KMS-11 (cell line): ENCODE data around the gene TRAK2.
"Not testable (repeated sequence)": the region's sequence is repeated elsewhere in the genome, so short reads cannot be mapped to it uniquely, and the experiment has no call there.

Source experiments
- H2AFZ ChIP-seq: fragments of 200-600 bp; sonication (generic); 2 replicates; pipeline ENCODE4 v1.6.1; 2016; ENCODE audit warnings: antibody characterized with exemption, mixed run types, low read depth
- H3K27ac ChIP-seq: fragments of 200-600 bp; sonication (generic); 2 replicates; pipeline ENCODE4 v1.6.1; 2016; ENCODE audit warnings: mild to moderate bottlenecking, mixed run types
- H3K27me3 ChIP-seq: fragments of 200-600 bp; sonication (generic); 2 replicates; pipeline ENCODE4 v1.6.1; 2017; ENCODE audit warnings: mild to moderate bottlenecking, low read depth, mixed run types, moderate library complexity; ENCODE audit not compliant: insufficient read depth
- H3K36me3 ChIP-seq: fragments of 200-600 bp; sonication (generic); 2 replicates; pipeline ENCODE4 v1.6.1; 2017; ENCODE audit warnings: mild to moderate bottlenecking, mixed run types; ENCODE audit not compliant: insufficient read depth
- H3K4me1 ChIP-seq: fragments of 200-600 bp; sonication (generic); 2 replicates; pipeline ENCODE4 v1.6.1; 2016; ENCODE audit warnings: mild to moderate bottlenecking, low read depth, mixed run types; ENCODE audit not compliant: poor library complexity, severe bottlenecking
- H3K4me2 ChIP-seq: fragments of 200-600 bp; sonication (generic); 2 replicates; pipeline ENCODE4 v1.7.0; 2016; ENCODE audit warnings: mild to moderate bottlenecking, mixed run types
- H3K4me3 ChIP-seq: fragments of 200-600 bp; sonication (generic); IDR thresholded peaks from 2 replicates; pipeline ENCODE4 v1.6.1; 2017; ENCODE audit warnings: low read depth, low read length, mixed read lengths; ENCODE audit not compliant: insufficient read depth
- H3K79me2 ChIP-seq: fragments of 200-600 bp; sonication (generic); 2 replicates; pipeline ENCODE4 v1.6.1; 2016; ENCODE audit warnings: low read depth, mixed run types; ENCODE audit not compliant: insufficient read depth
- H3K9ac ChIP-seq: fragments of 200-600 bp; sonication (generic); 2 replicates; pipeline ENCODE4 v1.6.1; 2016; ENCODE audit warnings: mild to moderate bottlenecking, mixed run types
- H4K20me1 ChIP-seq: fragments of 200-600 bp; sonication (generic); 2 replicates; pipeline ENCODE4 v1.6.1; 2016; ENCODE audit warnings: mild to moderate bottlenecking, mixed run types; ENCODE audit not compliant: insufficient read depth
- TF ChIP-seq, protein P1 (sequence below): fragments of 200-600 bp; sonication (generic); conservative IDR thresholded peaks from 2 replicates; pipeline ENCODE4 v1.6.1; 2017; ENCODE audit warnings: low read depth, mild to moderate bottlenecking, antibody characterized with exemption, low read length, moderate library complexity, mixed read lengths

TRAK2 gene

DNA sequence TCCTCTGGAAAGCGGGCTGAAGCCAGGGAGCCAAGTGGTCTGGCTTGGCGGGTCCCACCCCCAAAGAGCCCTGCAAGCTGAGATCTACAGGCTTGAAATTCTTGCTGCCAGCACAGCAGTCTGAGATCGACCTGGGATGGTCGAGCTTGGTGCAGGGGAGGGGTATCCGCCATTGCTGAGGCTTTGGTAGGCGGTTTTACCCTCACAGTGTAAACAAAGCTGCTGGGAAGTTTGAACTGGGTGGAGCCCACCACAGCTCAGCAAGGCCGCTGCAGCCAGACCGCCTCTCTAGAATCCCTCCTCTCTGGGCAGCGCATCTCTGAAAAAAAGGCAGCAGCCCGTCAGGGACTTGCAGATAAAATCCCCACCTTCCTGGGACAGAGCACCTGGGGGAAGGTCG lies 81.5 kb downstream of the TRAK2 start:
- H3K79me2 ChIP-seq, result no peaks in the 10 kb centered on the region

DNA sequence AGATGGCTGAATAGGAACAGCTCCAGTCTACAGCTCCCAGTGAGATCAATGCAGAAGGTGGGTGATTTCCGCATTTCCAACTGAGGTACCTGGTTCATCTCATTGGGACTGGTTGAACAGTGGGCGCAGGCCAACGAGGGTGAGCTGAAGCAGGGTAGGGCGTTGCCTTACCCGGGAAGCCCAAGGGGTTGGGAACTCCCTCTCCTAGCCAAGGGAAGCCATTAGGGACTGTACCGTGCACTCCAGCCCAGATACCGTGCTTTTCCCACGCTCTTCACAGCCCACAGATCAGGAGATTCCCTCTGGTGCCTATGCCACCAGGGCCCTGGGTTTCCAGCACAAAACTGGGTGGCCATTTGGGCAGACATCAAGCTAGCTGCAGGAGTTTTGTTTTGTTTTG lies 81.9 kb downstream of the TRAK2 start:
- not testable (repeated sequence) for H3K27me3 ChIP-seq, H3K36me3 ChIP-seq, H2AFZ ChIP-seq, H3K79me2 ChIP-seq, H3K9ac ChIP-seq, H4K20me1 ChIP-seq, H3K4me3 ChIP-seq, H3K4me1 ChIP-seq, H3K4me2 ChIP-seq, H3K27ac ChIP-seq

More for the DNA sequence above, 81.5 kb downstream of the TRAK2 start:
- Histone ChIP-seq H3K4me2 (no peak overlapping the region), H2AFZ (no peak overlapping the region), H4K20me1 (no peaks in the 10 kb centered on the region), H3K4me1 (peaks cover 5% of the 10 kb centered on the region), H3K9ac (no peak overlapping the region), H3K27me3 (no peaks in the 10 kb centered on the region), H3K36me3 (no peaks in the 10 kb centered on the region), H3K27ac (no peak overlapping the region), H3K4me3 (no peak overlapping the region)
- TF ChIP-seq, protein P1, sequence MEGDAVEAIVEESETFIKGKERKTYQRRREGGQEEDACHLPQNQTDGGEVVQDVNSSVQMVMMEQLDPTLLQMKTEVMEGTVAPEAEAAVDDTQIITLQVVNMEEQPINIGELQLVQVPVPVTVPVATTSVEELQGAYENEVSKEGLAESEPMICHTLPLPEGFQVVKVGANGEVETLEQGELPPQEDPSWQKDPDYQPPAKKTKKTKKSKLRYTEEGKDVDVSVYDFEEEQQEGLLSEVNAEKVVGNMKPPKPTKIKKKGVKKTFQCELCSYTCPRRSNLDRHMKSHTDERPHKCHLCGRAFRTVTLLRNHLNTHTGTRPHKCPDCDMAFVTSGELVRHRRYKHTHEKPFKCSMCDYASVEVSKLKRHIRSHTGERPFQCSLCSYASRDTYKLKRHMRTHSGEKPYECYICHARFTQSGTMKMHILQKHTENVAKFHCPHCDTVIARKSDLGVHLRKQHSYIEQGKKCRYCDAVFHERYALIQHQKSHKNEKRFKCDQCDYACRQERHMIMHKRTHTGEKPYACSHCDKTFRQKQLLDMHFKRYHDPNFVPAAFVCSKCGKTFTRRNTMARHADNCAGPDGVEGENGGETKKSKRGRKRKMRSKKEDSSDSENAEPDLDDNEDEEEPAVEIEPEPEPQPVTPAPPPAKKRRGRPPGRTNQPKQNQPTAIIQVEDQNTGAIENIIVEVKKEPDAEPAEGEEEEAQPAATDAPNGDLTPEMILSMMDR, result no peak

DNA sequence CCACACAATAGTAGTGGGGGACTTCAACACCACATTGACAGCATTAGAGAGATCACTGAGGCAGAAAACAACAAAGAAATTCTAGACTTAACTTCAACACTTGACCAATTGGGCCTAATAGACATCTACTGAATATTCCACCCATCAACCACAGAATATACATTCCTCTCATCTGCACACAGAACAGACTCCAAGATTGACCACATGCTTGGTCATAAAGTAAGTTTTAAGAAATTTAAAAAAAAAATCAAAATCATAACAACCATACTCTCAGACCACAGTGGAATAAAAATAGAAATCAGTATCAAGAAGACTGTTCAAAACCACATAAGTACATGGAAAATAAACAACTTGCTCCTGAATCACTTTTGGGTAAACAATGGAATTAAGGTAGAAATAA lies 85.1 kb downstream of the TRAK2 start:
- peaks cover 6% of the 10 kb centered on the region for H3K4me1 ChIP-seq
- H3K36me3 ChIP-seq, result no peaks in the 10 kb centered on the region
- no peak overlapping the region for H3K4me2 ChIP-seq
- H3K4me3 ChIP-seq, result no peak overlapping the region
- no peaks in the 10 kb centered on the region for H3K79me2 ChIP-seq
- no peak overlapping the region for H3K9ac ChIP-seq
- no peak overlapping the region for H2AFZ ChIP-seq
- no peaks in the 10 kb centered on the region for H3K27me3 ChIP-seq
- TF ChIP-seq, protein P1, result no peak
- no peaks in the 10 kb centered on the region for H4K20me1 ChIP-seq
- no peak overlapping the region for H3K27ac ChIP-seq

DNA sequence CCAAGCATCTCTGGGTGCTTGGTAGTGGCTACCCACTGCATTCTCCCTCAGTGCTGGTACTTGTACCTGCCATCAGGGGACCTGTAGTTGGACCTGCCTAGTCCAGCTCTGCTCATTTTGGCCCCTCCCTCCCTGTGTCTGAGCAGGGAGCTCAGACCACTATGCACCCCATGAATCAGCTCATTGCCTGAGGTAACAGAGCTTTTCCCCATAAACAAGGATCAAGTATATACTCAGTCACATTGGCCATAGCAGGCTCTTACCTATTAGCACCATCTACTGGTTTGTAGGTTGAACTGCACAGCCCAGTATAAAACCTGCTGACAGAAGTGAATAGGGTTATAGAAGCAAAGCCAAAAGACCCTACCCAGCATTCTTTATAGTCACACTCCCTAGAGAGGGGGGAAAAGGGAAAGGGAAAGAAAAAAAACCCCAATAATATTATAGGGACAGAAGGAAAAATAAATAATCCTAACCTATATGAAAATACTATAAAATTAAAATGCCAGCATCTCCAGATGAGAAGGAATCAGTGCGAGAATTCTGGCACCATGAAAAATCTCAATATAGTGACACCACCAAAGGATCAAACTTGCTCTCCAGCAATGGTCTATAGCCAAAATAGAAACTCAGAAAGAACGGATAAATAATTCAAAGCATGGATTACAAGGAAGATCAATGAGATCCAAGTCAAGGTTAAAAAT lies 87.2 kb downstream of the TRAK2 start:
- TF ChIP-seq, protein P1, result peak; percentile 91
- no peak overlapping the region for H3K4me3 ChIP-seq
- no peak overlapping the region for H2AFZ ChIP-seq
- no peaks in the 10 kb centered on the region for H3K36me3 ChIP-seq
- H3K4me2 ChIP-seq, result no peak overlapping the region
- H3K27ac ChIP-seq, result no peak overlapping the region
- no peaks in the 10 kb centered on the region for H4K20me1 ChIP-seq
- H3K79me2 ChIP-seq, result no peaks in the 10 kb centered on the region
- H3K9ac ChIP-seq, result no peak overlapping the region
- peaks cover 9% of the 10 kb centered on the region for H3K4me1 ChIP-seq
- H3K27me3 ChIP-seq, result no peaks in the 10 kb centered on the region

DNA sequence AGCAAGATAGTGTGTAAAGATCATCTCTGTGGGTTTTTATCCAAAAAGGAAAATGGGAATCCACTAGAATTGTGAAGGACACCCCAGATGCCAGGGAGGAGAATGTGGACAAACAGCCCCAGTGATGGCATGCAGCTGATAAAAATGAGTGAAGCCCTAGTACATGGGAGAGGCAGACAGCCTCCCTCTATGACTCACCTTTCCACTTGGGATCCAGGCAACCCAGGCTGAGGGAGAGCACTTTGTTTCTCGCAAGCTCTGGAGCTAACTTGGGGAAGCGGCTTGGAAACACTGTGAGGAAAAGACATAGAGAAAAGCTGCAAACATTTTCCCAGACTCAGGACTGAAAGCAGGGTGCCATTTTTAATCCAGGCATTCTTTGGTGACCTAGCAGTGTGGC lies 88.9 kb downstream of the TRAK2 start:
- Histone ChIP-seq H3K4me3 (no peak overlapping the region), H3K4me1 (peaks cover 9% of the 10 kb centered on the region), H3K27ac (no peak overlapping the region), H2AFZ (no peak overlapping the region), H3K36me3 (no peaks in the 10 kb centered on the region), H3K4me2 (no peak overlapping the region), H3K9ac (no peak overlapping the region), H3K27me3 (no peaks in the 10 kb centered on the region), H3K79me2 (no peaks in the 10 kb centered on the region), H4K20me1 (no peaks in the 10 kb centered on the region)
- TF ChIP-seq, protein P1, result no peak
